Left ventricle myocardium inferior (tissue), 1 donor: ENCODE data around the gene TENM3. TPM values are rescaled to one million over a fixed set of nuclear protein-coding genes. Genes with fewer than 3 reads are reported as not detected.

Experiments
- DNase-seq: peaks from one replicate; pipeline ENCODE4 v3.0.0-alpha.2; 2020
- H3K27ac ChIP-seq: fragments of 200-600 bp; replicated peaks from 2 replicates; pipeline ENCODE4 v1.8.0; 2021
- H3K27me3 ChIP-seq: fragments of 200-600 bp; 2 replicates; pipeline ENCODE4 v1.8.0; 2021; ENCODE audit warnings: low read depth
- H3K36me3 ChIP-seq: fragments of 200-600 bp; 2 replicates; pipeline ENCODE4 v1.8.0; 2021
- H3K4me1 ChIP-seq: fragments of 200-600 bp; 2 replicates; pipeline ENCODE4 v1.8.0; 2021
- H3K4me3 ChIP-seq: fragments of 200-600 bp; 2 replicates; pipeline ENCODE4 v1.8.0; 2021; ENCODE audit warnings: mild to moderate bottlenecking, moderate library complexity
- H3K9me3 ChIP-seq: fragments of 200-600 bp; replicated peaks from 2 replicates; pipeline ENCODE4 v1.8.0; 2021
- CTCF ChIP-seq: fragments of 200-600 bp; IDR thresholded peaks from 2 replicates; pipeline ENCODE4 v1.8.0; 2021; ENCODE audit warnings: antibody characterized with exemption, mild to moderate bottlenecking, borderline replicate concordance
- intact Hi-C: fragments of 100-400 bp; cut with micrococcal nuclease; formaldehyde crosslinking; loops from one replicate; pipeline ENCODE4 v1.11.0; 2022
- total RNA-seq: library from RNA; stranded (reverse); fragmentation: NEBNext Ultra II Directional; extraction: Animal tissue kit (Norgen Biotek cat#: 25700); gene quantifications from one replicate; pipeline ENCODE4 v1.2.1, GENCODE V29; 2021
- donor health status: DM: no; HTN: yes; CAD: no; lungs with severe emphysema.

Gene TENM3
- total RNA-seq, 1 donor from 2014 or later: 1.5 TPM

GRCh38 chr4:182453830-182454229 lies 210.6 kb downstream of the TENM3 start:
- intact Hi-C loops: no loop called here
- Histone ChIP-seq H3K4me1 (peaks cover 12% of the 10 kb centered on the region), H3K4me3 (no peak overlapping the region), H3K36me3 (no peaks in the 10 kb centered on the region), H3K27me3 (peaks cover 31% of the 10 kb centered on the region), H3K9me3 (no peaks in the 10 kb centered on the region), H3K27ac (no peak overlapping the region)
- no peak for TF ChIP-seq CTCF
- no peak for DNase-seq

- H3K4me3 ChIP-seq: no peak overlapping the region
- DNase-seq: no peak
- peaks cover 27% of the 10 kb centered on the region for H3K27me3 ChIP-seq
- peaks cover 8% of the 10 kb centered on the region for H3K4me1 ChIP-seq
- no peaks in the 10 kb centered on the region for H3K36me3 ChIP-seq
- H3K9me3 ChIP-seq: no peaks in the 10 kb centered on the region
- no peak for TF ChIP-seq CTCF
- intact Hi-C loops: no loop called here
- H3K27ac ChIP-seq: no peak overlapping the region
These were observed 211.3 kb downstream of the TENM3 start for GRCh38 chr4:182454440-182455013.

GRCh38 chr4:182465114-182465513 lies 221.9 kb downstream of the TENM3 start:
- Histone ChIP-seq H3K4me1 (no peaks in the 10 kb centered on the region), H3K36me3 (no peaks in the 10 kb centered on the region), H3K27ac (no peak overlapping the region), H3K9me3 (no peaks in the 10 kb centered on the region), H3K4me3 (no peak overlapping the region), H3K27me3 (no peaks in the 10 kb centered on the region)
- DNase-seq: no peak
- intact Hi-C loops: no loop called here
- TF ChIP-seq CTCF: no peak

GRCh38 chr4:182465979-182466378 lies 222.8 kb downstream of the TENM3 start:
- no peak for TF ChIP-seq CTCF
- no peaks in the 10 kb centered on the region for H3K36me3 ChIP-seq
- H3K27ac ChIP-seq: no peak overlapping the region
- DNase-seq: no peak
- H3K4me1 ChIP-seq: no peaks in the 10 kb centered on the region
- H3K4me3 ChIP-seq: no peak overlapping the region
- intact Hi-C loops: no loop called here
- no peaks in the 10 kb centered on the region for H3K27me3 ChIP-seq
- H3K9me3 ChIP-seq: no peaks in the 10 kb centered on the region

GRCh38 chr4:182470215-182470614 lies 227.0 kb downstream of the TENM3 start:
- intact Hi-C loops: loop anchor here (10.0 kb wide), 1 partner anchor 335 kb away; no protein-coding TSS in a partner anchor
- Histone ChIP-seq H3K9me3 (peaks cover 13% of the 10 kb centered on the region), H3K4me3 (no peak overlapping the region), H3K27me3 (no peaks in the 10 kb centered on the region), H3K4me1 (no peaks in the 10 kb centered on the region), H3K27ac (no peak overlapping the region), H3K36me3 (no peaks in the 10 kb centered on the region)
- no peak for TF ChIP-seq CTCF
- no peak for DNase-seq

GRCh38 chr4:182475539-182475938 lies 232.3 kb downstream of the TENM3 start:
- no peak for DNase-seq
- Histone ChIP-seq H3K9me3 (peaks cover 13% of the 10 kb centered on the region), H3K36me3 (no peaks in the 10 kb centered on the region), H3K27me3 (no peaks in the 10 kb centered on the region), H3K27ac (no peak overlapping the region), H3K4me3 (no peak overlapping the region), H3K4me1 (no peaks in the 10 kb centered on the region)
- intact Hi-C loops: loop anchor here (10.0 kb wide), 1 partner anchor 329 kb away; no protein-coding TSS in a partner anchor
- TF ChIP-seq CTCF: no peak
